T1000 (cell line): ENCODE data around the gene SYNJ1.
"Not testable (repeated sequence)": the region's sequence is repeated elsewhere in the genome, so short reads cannot be mapped to it uniquely, and the experiment has no call there.

Experiments
- DNase-seq: peaks from one replicate; lab custom pipeline; 2025; ENCODE audit warnings: mixed read lengths; lab: John Stamatoyannopoulos, UW

Gene SYNJ1

GRCh38 chr21:32690085-32690484 lies 37.7 kb downstream of the SYNJ1 start:
- DNase-seq = no peak

- DNase-seq = no peak
Observed at GRCh38 chr21:32687643-32688345, 40.0 kb downstream of the SYNJ1 start.

- DNase-seq = no peak
Observed at GRCh38 chr21:32682696-32683474, 44.9 kb downstream of the SYNJ1 start.

- no peak for DNase-seq
Observed at GRCh38 chr21:32674731-32675130, 53.1 kb downstream of the SYNJ1 start.

GRCh38 chr21:32674038-32674437 lies 53.8 kb downstream of the SYNJ1 start:
- no peak for DNase-seq

GRCh38 chr21:32666258-32666657 lies 61.6 kb downstream of the SYNJ1 start:
- DNase-seq = no peak

- not testable (repeated sequence) for DNase-seq
Observed at GRCh38 chr21:32664095-32664494, 63.7 kb downstream of the SYNJ1 start.

- not testable (repeated sequence) for DNase-seq
Observed at GRCh38 chr21:32661981-32662380, 65.8 kb downstream of the SYNJ1 start.

- not testable (repeated sequence) for DNase-seq
Observed at GRCh38 chr21:32661026-32661782, 66.6 kb downstream of the SYNJ1 start.

- no peak for DNase-seq
Observed at GRCh38 chr21:32658524-32658923, 69.3 kb downstream of the SYNJ1 start.

- DNase-seq = no peak
Observed at GRCh38 chr21:32653326-32653901, 74.4 kb downstream of the SYNJ1 start.

- no peak for DNase-seq
Observed at GRCh38 chr21:32648165-32648564, 79.6 kb downstream of the SYNJ1 start.

GRCh38 chr21:32645261-32646182 lies 82.3 kb downstream of the SYNJ1 start:
- DNase-seq = no peak

- no peak for DNase-seq
Observed at GRCh38 chr21:32641710-32642698, 85.8 kb downstream of the SYNJ1 start.

GRCh38 chr21:32626621-32627196 lies 101.1 kb downstream of the SYNJ1 start:
- DNase-seq = no peak

- not testable (repeated sequence) for DNase-seq
Observed at GRCh38 chr21:32618218-32618617, 109.6 kb downstream of the SYNJ1 start.

- DNase-seq = no peak
Observed at GRCh38 chr21:32613436-32614043, 114.3 kb downstream of the SYNJ1 start.

- DNase-seq = no peak
Observed at GRCh38 chr21:32612999-32613337, 114.8 kb downstream of the SYNJ1 start.
